SK-N-SH (cell line): Measurements from ENCODE around the gene IDH3A. TPM values are rescaled to one million over a fixed set of nuclear protein-coding genes. Genes with fewer than 3 reads are reported as not detected.

Experiments used
- CTCF ChIA-PET: fragments of 300-600, 350-600 bp; formaldehyde crosslinking; extraction: SDS; loops from one replicate; lab custom pipeline; 2021; lab: Yijun Ruan, JAX
- POLR2A ChIA-PET: fragments of 350-600 bp; sonication (Branson Sonifier 250); formaldehyde crosslinking; extraction: SDS; loops from one replicate; lab custom pipeline; 2020; ENCODE audit warnings: antibody characterized with exemption, inconsistent platforms; lab: Yijun Ruan, JAX
- DNase-seq: peaks from one replicate; pipeline ENCODE4 v3.0.0; 2012
- H2AFZ ChIP-seq: fragments of 200-600 bp; sonication (generic); 2 replicates; pipeline ENCODE4 v1.8.1; 2016; ENCODE audit warnings: antibody characterized with exemption, mild to moderate bottlenecking, low read depth
- H3F3A ChIP-seq: fragments of 200-600 bp; sonication (generic); replicated peaks from 2 replicates; pipeline ENCODE3; 2016; ENCODE audit warnings: antibody characterized with exemption, mild to moderate bottlenecking; ENCODE audit not compliant: insufficient read depth
- H3K27ac ChIP-seq, 2 experiments: fragments of 200-500 bp in 1 of 2; fragments of 200-600 bp in 1 of 2; sonication (Bioruptor generic) in 1 of 2; sonication (generic), shearing (Covaris generic) in 1 of 2; 2 replicates each; pipeline versions ENCODE4 v1.5.1 to v1.6.1; 2014 to 2016; ENCODE audit warnings: low read depth in 2 of 2, inconsistent platforms in 1 of 2, low read length in 1 of 2, mild to moderate bottlenecking in 1 of 2, mixed read lengths in 1 of 2
- H3K27me3 ChIP-seq: fragments of 200-600 bp; sonication (generic), shearing (Covaris generic); 2 replicates; pipeline ENCODE4 v1.6.1; 2016; ENCODE audit warnings: mixed run types; ENCODE audit not compliant: insufficient read depth
- H3K36me3 ChIP-seq, 2 experiments: fragments of 200-500 bp in 1 of 2; fragments of 200-600 bp in 1 of 2; sonication (Bioruptor generic) in 1 of 2; sonication (generic) in 1 of 2; replicated peaks in 1 of 2; 2 replicates each; pipeline versions ENCODE3 to v1.5.1; 2014 to 2016; ENCODE audit warnings: low read length in 1 of 2, mild to moderate bottlenecking in 1 of 2; ENCODE audit not compliant: insufficient read depth in 2 of 2, control insufficient read depth in 1 of 2
- H3K4me1 ChIP-seq, 2 experiments: fragments of 200-500 bp in 1 of 2; fragments of 200-600 bp in 1 of 2; sonication (Bioruptor generic) in 1 of 2; sonication (generic), shearing (Covaris generic) in 1 of 2; 2 replicates each; pipeline versions ENCODE4 v1.5.1 to v1.6.1; 2014 to 2016; ENCODE audit warnings: low read depth in 1 of 2, low read length in 1 of 2, mixed run types in 1 of 2; ENCODE audit not compliant: insufficient read depth in 2 of 2, control insufficient read depth in 1 of 2
- H3K4me2 ChIP-seq: fragments of 200-600 bp; sonication (generic), shearing (Covaris generic); 2 replicates; pipeline ENCODE4 v1.6.1; 2017; ENCODE audit warnings: mixed run types
- H3K4me3 ChIP-seq, 2 experiments: fragments of 200-500 bp in 1 of 2; fragments of 200-600 bp in 1 of 2; sonication (Bioruptor generic) in 1 of 2; sonication (generic), shearing (Covaris generic) in 1 of 2; 2 replicates each; pipeline versions ENCODE4 v1.5.1 to v1.8.1; 2014 to 2016; ENCODE audit warnings: low read depth in 2 of 2, inconsistent platforms in 1 of 2, low read length in 1 of 2, mild to moderate bottlenecking in 1 of 2, mixed read lengths in 1 of 2, moderate library complexity in 1 of 2
- H3K79me2 ChIP-seq: fragments of 200-600 bp; sonication (generic); 2 replicates; pipeline ENCODE4 v1.8.1; 2017; ENCODE audit warnings: mild to moderate bottlenecking; ENCODE audit not compliant: insufficient read depth
- H3K9ac ChIP-seq: fragments of 200-600 bp; sonication (generic); 2 replicates; pipeline ENCODE4 v1.6.1; 2017; ENCODE audit warnings: mixed run types
- H3K9me2 ChIP-seq: fragments of 200-600 bp; sonication (generic); 2 replicates; pipeline ENCODE4 v1.6.1; 2017; ENCODE audit warnings: mixed run types
- H3K9me3 ChIP-seq: fragments of 200-600 bp; sonication (generic); 2 replicates; pipeline ENCODE4 v1.6.1; 2017; ENCODE audit warnings: mixed run types, mild to moderate bottlenecking, moderate library complexity
- H4K20me1 ChIP-seq: fragments of 200-600 bp; sonication (generic); 2 replicates; pipeline ENCODE4 v1.6.1; 2017; ENCODE audit warnings: mild to moderate bottlenecking, mixed run types; ENCODE audit not compliant: insufficient read depth
- ELF1 ChIP-seq: IDR thresholded peaks from 2 replicates; pipeline ENCODE4 v1.4.0; 2012
- EP300 ChIP-seq, 2 experiments: IDR thresholded peaks; 2 replicates each; pipeline versions ENCODE4 v1.4.0 to v1.6.1; 2012; ENCODE audit warnings: borderline replicate concordance in 1 of 2, low read depth in 1 of 2, low read length in 1 of 2
- EZH2phosphoT487 ChIP-seq: fragments of 200-600 bp; sonication (generic); IDR thresholded peaks from 2 replicates; pipeline ENCODE4 v1.6.1; 2017; ENCODE audit warnings: low read depth, mixed run types, mild to moderate bottlenecking, antibody characterized with exemption, moderate library complexity, borderline replicate concordance
- FOSL2 ChIP-seq: IDR thresholded peaks from 2 replicates; pipeline ENCODE4 v1.4.0; 2012; ENCODE audit warnings: low read depth, mild to moderate bottlenecking, moderate library complexity, borderline replicate concordance
- FOXJ3 ChIP-seq: sonication (generic); formaldehyde crosslinking; IDR thresholded peaks from 2 replicates; pipeline ENCODE4 v1.5.1; 2020; ENCODE audit warnings: mild to moderate bottlenecking, missing genetic modification reagents
- NRF1 ChIP-seq: IDR thresholded peaks from 2 replicates; pipeline ENCODE4 v1.6.1; 2012; ENCODE audit warnings: low read depth, mild to moderate bottlenecking, low read length
- RAD21 ChIP-seq: IDR thresholded peaks from 2 replicates; pipeline ENCODE4 v1.6.1; 2012; ENCODE audit warnings: mild to moderate bottlenecking, low read length
- RCOR1 ChIP-seq: fragments of 150-350 bp; IDR thresholded peaks from 2 replicates; pipeline ENCODE4 v1.6.1; 2017; ENCODE audit warnings: antibody characterized with exemption, low read length
- RFX5 ChIP-seq: IDR thresholded peaks from 2 replicates; pipeline ENCODE4 v1.6.1; 2012; ENCODE audit warnings: mild to moderate bottlenecking, improper control_type of control experiment, low read length
- SIN3A ChIP-seq: IDR thresholded peaks from 2 replicates; pipeline ENCODE4 v1.6.1; 2012; ENCODE audit warnings: low read depth, mild to moderate bottlenecking, low read length, moderate library complexity, borderline replicate concordance
- TEAD4 ChIP-seq: IDR thresholded peaks from 2 replicates; pipeline ENCODE4 v1.4.0; 2012; ENCODE audit warnings: mild to moderate bottlenecking, borderline replicate concordance; ENCODE audit not compliant: insufficient read depth
- WGBS: methylation state at CpG from one replicate; pipeline ENCODE4 v1.1.6; 2017; ENCODE audit warnings: low lambda C conversion rate; 5-methylcytosine and 5-hydroxymethylcytosine counted together
- polyA plus RNA-seq, 3 experiments: library from polyadenylated mRNA; depleted of rRNA; stranded (reverse); fragments of >200 nt; gene quantifications; 2 replicates each; pipeline ENCODE4 v1.2.3, GENCODE V29; 2012

Gene IDH3A
- polyA plus RNA-seq, 1 of the 3 experiments (the other 2 are of a cell fraction), result 33.2 TPM

DNA sequence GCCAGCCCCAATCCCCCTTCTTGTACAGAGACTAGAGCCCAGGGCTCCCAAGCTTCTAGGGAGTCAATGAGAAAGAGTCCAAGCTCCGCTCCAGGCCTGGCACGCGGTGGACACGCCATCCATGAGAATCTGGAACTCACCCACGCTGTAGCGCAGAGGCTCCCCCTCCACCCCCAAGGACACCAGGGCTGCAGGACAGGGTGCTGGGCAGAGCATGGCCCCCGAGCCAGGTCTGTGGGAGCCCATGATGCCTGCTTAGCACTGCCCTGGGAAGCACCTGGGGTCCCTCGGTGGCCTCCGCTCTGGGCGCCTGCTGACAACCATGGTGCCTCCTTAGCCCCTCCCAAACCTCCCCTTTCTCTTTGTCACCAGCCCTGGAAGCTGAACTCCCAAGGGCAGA lies 56.7 kb downstream of the IDH3A start:
- Histone ChIP-seq H3K4me2 (no peak overlapping the region), H4K20me1 (no peaks in the 10 kb centered on the region), H3K79me2 (no peaks in the 10 kb centered on the region), H3K9ac (no peak overlapping the region), H3K36me3 (no peaks in the 10 kb centered on the region), H3K4me1 (peaks cover 11 to 22% of the 10 kb centered on the region in 2 experiments; a peak in 3 of 4 replicates), H3K9me3 (no peaks in the 10 kb centered on the region), H3K27ac (no peak overlapping the region), H3K4me3 (no peak overlapping the region), H3K9me2 (no peaks in the 10 kb centered on the region), H3K27me3 (0 out of 2 replicates have a peak, but pooled peaks cover 8% of the 10 kb centered on the region)
- CTCF ChIA-PET, result interaction anchor here (1.0 to 8.2 kb wide), 8 partner anchors 11 to 247 kb away, joined by 3 to 68 read pairs (median 5); partner anchors contain the start of gene CIB2
- DNase-seq, result no peak
- POLR2A ChIA-PET, result interaction anchor here (0.5 kb wide), 1 partner anchor 94 kb away, joined by 5 read pairs; the partner anchor contains the start of gene SKIC8
- TF ChIP-seq SIN3A (no peak), ELF1 (no peak), RFX5 (no peak), FOSL2 (no peak), RAD21 (no peak), NRF1 (no peak)
- TF ChIP-seq, all 33 proteins: peak for 0
- H3F3A ChIP-seq, result no peaks in the 10 kb centered on the region
- H2AFZ ChIP-seq, result no peak overlapping the region
- WGBS, result 100% methylated on average over 2 of the region's 10 CpGs

DNA sequence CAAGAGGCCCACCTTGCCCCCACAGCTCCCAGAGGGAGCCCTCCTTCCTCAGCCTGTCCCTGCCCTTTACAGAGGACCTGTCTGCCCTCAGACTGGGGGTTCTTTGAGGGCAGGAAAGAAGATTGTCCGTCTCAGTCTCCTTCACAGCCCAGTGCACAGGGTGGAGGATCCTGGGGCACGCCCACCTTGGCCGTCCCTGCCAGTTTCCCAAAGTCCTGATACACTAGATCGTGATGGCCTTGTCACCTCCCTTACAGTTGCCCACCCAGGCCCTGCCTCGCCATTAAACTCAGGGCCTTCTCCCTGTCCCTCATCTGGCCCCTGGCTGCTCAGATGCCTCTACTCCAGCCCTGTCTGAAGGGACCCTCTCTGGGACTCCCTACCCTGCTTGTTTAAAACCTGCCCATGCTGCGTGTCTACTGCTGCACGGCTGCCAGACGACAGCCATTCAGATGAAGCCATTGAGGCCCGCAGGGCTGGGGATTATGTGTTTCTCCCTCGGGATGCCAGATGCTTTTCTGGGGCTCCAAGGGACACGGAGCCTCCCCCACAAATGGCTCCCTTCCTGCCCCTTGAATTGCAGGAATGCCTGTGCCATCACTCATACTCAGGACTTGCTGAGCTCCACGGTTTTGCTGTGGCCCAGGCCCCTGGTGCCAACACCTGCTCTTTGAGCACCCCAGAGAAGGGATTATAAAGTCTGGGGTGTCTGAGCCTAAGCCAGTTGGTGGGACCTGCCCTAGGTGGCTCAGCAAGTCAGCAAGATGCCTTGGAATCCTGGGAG lies 57.4 kb downstream of the IDH3A start:
- Histone ChIP-seq H3K36me3 (no peaks in the 10 kb centered on the region), H3K9ac (no peak overlapping the region), H2AFZ (no peak overlapping the region), H3K27ac (no peak overlapping the region), H3K4me1 (peaks cover 11 to 22% of the 10 kb centered on the region in 2 experiments; a peak in 3 of 4 replicates), H3K9me3 (no peaks in the 10 kb centered on the region), H3K4me2 (no peak overlapping the region), H4K20me1 (no peaks in the 10 kb centered on the region), H3K27me3 (0 out of 2 replicates have a peak, but pooled peaks cover 3% of the 10 kb centered on the region), H3K9me2 (no peaks in the 10 kb centered on the region), H3K79me2 (no peaks in the 10 kb centered on the region), H3K4me3 (no peak overlapping the region), H3F3A (no peaks in the 10 kb centered on the region)
- TF ChIP-seq RCOR1 (no peak), FOSL2 (peak; percentile 10; the same call in 1 of the 2 replicates), TEAD4 (0 out of 2 replicates have a peak, but pooled peaks have one; percentile 36), FOXJ3 (CRISPR knock-in tag) (no peak)
- ChIA-PET POLR2A (no interaction called here), CTCF (interaction anchor here (8.2 kb wide), 1 partner anchor 12 kb away, joined by 68 read pairs; no protein-coding TSS in a partner anchor)
- DNase-seq, result no peak
- 54% methylated on average over 2 of the region's 12 CpGs for whole genome bisulfite sequencing

DNA sequence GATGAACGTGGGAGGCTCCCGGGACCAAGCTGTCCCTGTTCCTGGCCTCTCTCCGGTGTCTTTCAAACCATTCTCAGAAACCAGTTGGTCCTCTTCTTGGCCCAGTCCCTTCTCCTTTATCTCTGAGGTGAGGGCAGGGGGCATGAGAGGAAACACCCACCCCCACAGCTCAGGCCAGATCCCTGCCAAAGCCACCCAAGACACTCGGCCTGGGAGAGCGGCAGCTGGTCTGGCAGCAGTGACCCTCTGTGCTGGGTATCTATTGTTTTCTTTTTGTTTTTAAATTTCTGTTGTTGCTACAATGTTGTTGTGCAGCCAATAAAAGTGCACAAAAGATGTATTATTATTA lies 57.9 kb downstream of the IDH3A start:
- Histone ChIP-seq H3K9me3 (no peaks in the 10 kb centered on the region), H3K9ac (no peak overlapping the region), H3K4me3 (no peak overlapping the region), H4K20me1 (no peaks in the 10 kb centered on the region), H3F3A (no peaks in the 10 kb centered on the region)
- no peak for DNase-seq
- no peak for TF ChIP-seq EZH2phosphoT487
- TF ChIP-seq EP300 (IDR thresholded peaks at IDR 0.05; ENCODE audit: borderline replicate concordance in 1 of 2, low read depth in 1 of 2, low read length in 1 of 2), result no peak
- TF ChIP-seq, all 33 proteins: peak for 0
- ChIA-PET POLR2A (no interaction called here), CTCF (interaction anchor here (1.1 to 8.2 kb wide), 3 partner anchors 13 to 574 kb away, joined by 3 to 68 read pairs (median 3); no protein-coding TSS in a partner anchor)
- Histone ChIP-seq H3K27me3 (no peaks in the 10 kb centered on the region), H3K27ac (no peak overlapping the region), H3K9me2 (no peaks in the 10 kb centered on the region), H3K79me2 (no peaks in the 10 kb centered on the region), H3K36me3 (no peaks in the 10 kb centered on the region), H3K4me1 (peaks cover 11 to 22% of the 10 kb centered on the region in 2 experiments; a peak in 3 of 4 replicates), H2AFZ (no peak overlapping the region), H3K4me2 (no peak overlapping the region)
- WGBS, result 93% methylated on average over 5 of the region's 5 CpGs
